ENCODE results near the gene OR52N2.
A peak's percentile ranks its signal among the peaks of the same experiment; 100 is the strongest.

The OR52N2 gene

GRCh38 chr11:5808500-5809121 is at the start of gene OR52N2:
OR52N2 (plus strand) TSS chr11:5808924; CDS start chr11:5820336, 11,412 bp downstream.
- DNase-seq (ENCODE audit: low spot score): peak; percentile 68

- no peak for DNase-seq (ENCODE audit: low spot score)
These were observed 41.7 kb upstream of the OR52N2 start for GRCh38 chr11:5767056-5767455.

GRCh38 chr11:5783255-5783654 is 25.5 kb upstream of the OR52N2 start, which contains the start of gene OR52N5:
OR52N5 (minus strand) TSS chr11:5783355; CDS start chr11:5778634, 4,721 bp downstream.
- DNase-seq (ENCODE audit: low spot score): no peak

- no peak for DNase-seq (ENCODE audit: low spot score)
These were observed 17.6 kb upstream of the OR52N2 start, which contains the start of gene OR52N1 for GRCh38 chr11:5791165-5791564. OR52N1 (minus strand) TSS chr11:5791265; CDS start chr11:5788816, 2,449 bp downstream.

GRCh38 chr11:5796541-5796940 is 12.2 kb upstream of the OR52N2 start:
- no peak for DNase-seq (ENCODE audit: low spot score)

- no peak for DNase-seq (ENCODE audit: low spot score)
These were observed 4.7 kb upstream of the OR52N2 start for GRCh38 chr11:5803982-5804381.

GRCh38 chr11:5807580-5807979 is 1.1 kb upstream of the OR52N2 start:
- DNase-seq (ENCODE audit: low spot score): no peak

- no peak for DNase-seq (ENCODE audit: low spot score)
These were observed 397 bp downstream of the OR52N2 start for GRCh38 chr11:5809122-5809519.

GRCh38 chr11:5809905-5810795 is 1.4 kb downstream of the OR52N2 start:
- no peak for DNase-seq (ENCODE audit: low spot score)

GRCh38 chr11:5815534-5815933 is 6.8 kb downstream of the OR52N2 start:
- no peak for DNase-seq (ENCODE audit: low spot score)

- DNase-seq (ENCODE audit: low spot score): no peak
These were observed 9.6 kb downstream of the OR52N2 start for GRCh38 chr11:5818245-5818886.

- DNase-seq (ENCODE audit: low spot score): no peak
These were observed 22.6 kb downstream of the OR52N2 start for GRCh38 chr11:5831196-5831829.

GRCh38 chr11:5833446-5833845 is 24.7 kb downstream of the OR52N2 start:
- DNase-seq (ENCODE audit: low spot score): no peak

GRCh38 chr11:5837695-5838094 is 29.0 kb downstream of the OR52N2 start:
- no peak for DNase-seq (ENCODE audit: low spot score)

GRCh38 chr11:5841797-5842196 is 33.1 kb downstream of the OR52N2 start, which contains the start of gene OR52E6:
OR52E6 (minus strand) TSS chr11:5841897; CDS start chr11:5841897, 0 bp downstream.
- no peak for DNase-seq (ENCODE audit: low spot score)

GRCh38 chr11:5846701-5847100 is 38.0 kb downstream of the OR52N2 start:
- DNase-seq (ENCODE audit: low spot score): no peak

- DNase-seq (ENCODE audit: low spot score): no peak
These were observed 39.0 kb downstream of the OR52N2 start for GRCh38 chr11:5847711-5848110.

- no peak for DNase-seq (ENCODE audit: low spot score)
These were observed 42.3 kb downstream of the OR52N2 start for GRCh38 chr11:5851002-5851401.

- DNase-seq (ENCODE audit: low spot score): no peak
These were observed 48.9 kb downstream of the OR52N2 start, which contains the start of gene OR52E8 for GRCh38 chr11:5857590-5857989. OR52E8 (minus strand) TSS chr11:5857690; CDS start chr11:5857690, 0 bp downstream.

- DNase-seq (ENCODE audit: low spot score): no peak
These were observed 57.1 kb downstream of the OR52N2 start for GRCh38 chr11:5865826-5866225.

Measured in kidney tubule cell (primary cell).